HCEC 1CT (cell line): ENCODE data around the gene DOP1A.
"Not testable (repeated sequence)": the region's sequence is repeated elsewhere in the genome, so short reads cannot be mapped to it uniquely, and the experiment has no call there.

ENCODE experiments used
- DNase-seq: peaks from one replicate; pipeline ENCODE4 v3.0.0-alpha.2; 2017

DOP1A gene

GRCh38 chr6:83153883-83154521, 86.5 kb downstream of the DOP1A start:
- no peak for DNase-seq

DNA sequence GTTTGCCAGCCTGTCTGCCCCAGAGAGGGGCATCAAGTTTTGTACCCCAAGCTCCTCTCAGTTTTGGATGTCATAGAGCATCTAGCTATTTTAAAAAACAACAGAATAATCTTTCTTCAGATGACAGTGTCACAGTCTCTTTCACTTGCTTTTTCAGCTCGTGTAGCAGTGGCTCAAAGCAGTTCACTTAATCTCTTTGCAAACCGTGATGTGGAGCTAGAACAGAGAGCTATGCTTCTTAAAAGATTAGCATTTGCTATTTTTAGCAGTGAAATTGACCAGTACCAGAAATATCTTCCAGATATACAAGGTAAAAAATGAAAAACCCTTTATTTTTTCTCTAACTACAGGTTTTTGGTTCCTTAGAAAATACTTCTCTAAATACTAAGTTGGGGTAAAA, 88.3 kb downstream of the DOP1A start:
- DNase-seq = no peak

DNA sequence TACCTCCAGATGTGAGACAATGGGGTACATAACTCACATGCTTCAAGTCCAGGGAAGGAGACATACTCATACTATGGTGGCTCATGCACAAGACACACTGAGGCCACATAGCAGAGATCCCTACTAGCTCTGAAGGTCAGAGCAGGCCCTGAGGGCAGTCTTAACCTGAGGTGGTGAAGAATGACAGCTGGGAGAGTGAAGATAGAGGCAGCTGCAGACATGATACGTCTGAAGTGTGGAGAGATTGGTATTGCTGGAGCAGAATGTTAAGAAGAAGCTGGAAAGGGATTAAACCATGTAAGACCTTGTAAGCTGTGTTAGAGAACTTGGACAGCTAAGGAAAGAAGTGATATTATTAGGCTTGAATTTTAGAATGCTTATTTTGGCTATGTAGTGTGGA, 92.7 kb downstream of the DOP1A start:
- no peak for DNase-seq

DNA sequence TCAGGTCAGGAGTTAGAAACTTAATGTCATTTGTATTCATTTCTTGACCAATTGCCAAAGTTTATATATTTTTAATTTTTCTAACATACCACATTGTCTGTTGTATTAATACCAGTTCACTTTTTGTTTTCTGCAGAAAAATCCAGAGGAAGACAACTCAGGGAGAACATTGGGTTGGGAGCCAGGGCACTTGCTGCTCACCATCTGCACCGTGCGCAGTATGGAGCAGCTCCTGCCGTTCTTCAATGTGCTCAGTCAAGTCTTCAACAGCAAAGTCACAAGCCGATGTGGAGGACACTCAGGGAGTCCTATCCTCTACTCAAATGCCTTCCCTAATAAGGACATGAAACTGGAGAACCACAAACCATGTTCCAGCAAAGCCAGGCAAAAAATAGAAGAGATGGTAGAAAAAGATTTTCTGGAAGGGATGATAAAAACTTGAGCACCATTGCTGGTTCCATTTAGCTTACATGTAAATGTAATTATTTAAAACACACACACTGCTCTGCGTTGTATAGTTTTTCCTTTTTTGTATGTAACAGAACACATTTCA, 100.3 kb downstream of the DOP1A start:
- DNase-seq = no peak

DNA sequence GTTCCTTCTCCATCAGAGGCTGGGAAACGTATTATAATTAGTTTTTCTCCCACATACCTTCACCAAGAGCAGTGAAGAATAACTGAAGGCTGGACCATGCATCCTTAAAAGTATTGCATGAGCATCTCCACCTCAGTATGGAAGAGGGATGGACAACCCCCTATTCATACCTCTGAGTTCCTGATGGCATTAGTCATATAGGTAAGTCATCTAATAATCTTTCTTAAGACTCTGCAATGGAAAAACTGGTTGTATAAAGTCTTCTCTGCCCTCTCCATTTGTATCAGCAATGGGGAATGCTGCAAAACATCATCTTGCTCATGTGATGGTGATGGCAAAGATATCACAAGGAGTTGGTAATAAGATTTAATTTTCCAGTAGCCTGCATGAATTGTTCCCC, 101.1 kb downstream of the DOP1A start:
- no peak for DNase-seq

DNA sequence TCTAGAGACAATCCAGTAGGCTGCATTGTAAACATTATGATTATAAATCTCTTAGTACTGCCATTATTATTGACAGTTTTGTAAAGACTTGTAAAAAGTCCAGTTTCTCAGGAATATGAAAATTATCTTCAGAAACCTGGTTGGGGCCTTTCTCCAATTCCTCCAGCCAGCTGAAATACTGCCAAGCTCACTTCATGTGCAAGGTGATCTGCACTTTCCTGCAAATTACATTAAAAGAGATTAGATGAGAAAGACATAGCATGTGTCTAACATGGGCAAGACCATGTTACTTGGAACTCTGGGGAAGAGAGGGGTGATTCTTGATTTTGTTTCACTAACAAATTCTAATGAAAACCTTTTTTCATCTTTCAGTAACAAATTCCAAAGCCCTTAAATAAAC, 101.6 kb downstream of the DOP1A start:
- DNase-seq = no peak

DNA sequence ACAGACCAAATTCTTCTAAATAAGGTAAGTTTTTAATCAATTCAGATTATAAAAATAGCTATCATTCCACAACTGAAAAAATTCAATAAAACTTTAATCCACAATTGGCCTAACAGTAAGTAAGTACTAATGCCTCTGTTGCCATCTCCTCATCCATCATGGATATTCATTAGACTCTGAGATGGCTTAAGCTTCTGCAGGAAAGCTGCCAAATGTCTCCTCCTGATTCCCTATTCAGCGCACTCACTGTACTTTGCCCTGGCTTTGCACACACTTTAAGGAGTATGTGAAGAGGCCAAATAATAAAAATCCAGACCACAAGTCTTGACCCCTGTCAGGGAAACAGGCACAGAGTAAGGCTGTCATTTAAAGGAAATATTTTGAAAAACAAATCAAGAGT, 102.0 kb downstream of the DOP1A start:
- DNase-seq = no peak

DNA sequence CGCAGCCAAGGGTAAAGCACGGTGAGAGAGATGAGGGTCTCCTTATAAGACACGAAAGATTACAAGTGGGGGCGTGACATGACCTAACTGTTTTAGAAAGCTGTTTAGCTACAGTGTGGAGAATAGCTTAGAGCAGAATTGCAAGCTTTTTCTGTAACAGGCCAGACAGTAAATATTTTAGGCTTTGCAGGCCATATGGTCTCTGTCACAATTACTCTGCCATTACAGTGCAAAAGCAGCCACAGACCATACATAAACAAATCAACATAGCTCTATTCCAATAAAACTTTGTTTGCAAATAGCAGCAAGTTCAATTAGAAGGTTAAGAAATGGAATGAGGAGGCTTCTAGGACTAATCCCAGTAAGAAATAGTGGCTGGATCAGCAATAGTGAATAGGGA, 108.8 kb downstream of the DOP1A start:
- DNase-seq = no peak

GRCh38 chr6:83180426-83180950, 113.0 kb downstream of the DOP1A start:
- no peak for DNase-seq

- DNase-seq = no peak
These were observed 114.6 kb downstream of the DOP1A start for GRCh38 chr6:83182114-83182513.

GRCh38 chr6:83183082-83183828, 115.8 kb downstream of the DOP1A start:
- DNase-seq = peak; percentile 95

DNA sequence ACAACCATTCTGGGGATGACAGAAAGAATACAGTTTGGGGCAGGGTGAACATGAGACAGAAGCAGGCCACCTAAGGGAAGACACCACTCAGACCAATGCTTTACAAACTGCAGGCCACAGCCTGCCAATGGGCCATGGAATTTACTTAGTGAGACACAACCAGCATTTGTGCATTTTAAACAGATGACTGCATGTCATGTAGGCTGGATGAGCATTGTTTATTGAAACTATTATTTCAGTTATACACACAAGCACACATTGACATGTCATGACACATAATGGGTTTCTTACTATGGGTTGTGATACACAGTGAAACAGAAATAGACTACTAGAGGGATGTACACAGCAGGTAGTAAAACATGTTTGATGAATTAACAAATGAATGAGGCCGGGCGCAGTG, 117.6 kb downstream of the DOP1A start:
- DNase-seq = no peak

DNA sequence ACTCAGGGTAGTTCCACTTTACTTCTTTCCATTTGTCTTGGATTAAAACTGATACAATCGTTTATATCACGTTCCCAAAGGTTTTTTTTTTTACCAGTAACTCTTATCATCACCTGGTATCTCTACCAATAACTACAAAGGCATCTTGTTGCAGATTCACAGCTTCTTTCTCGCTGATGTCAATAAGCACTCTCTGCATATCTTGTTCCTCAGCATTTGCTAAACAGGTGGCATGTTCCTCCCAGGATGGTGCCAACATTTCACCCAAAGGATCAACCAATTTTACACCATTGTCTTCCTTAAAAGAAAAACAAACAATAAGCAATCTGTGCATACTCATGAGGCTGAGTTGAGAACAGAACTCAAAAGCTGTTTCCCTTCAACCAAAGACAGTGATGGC, 121.0 kb downstream of the DOP1A start:
- DNase-seq = no peak

DNA sequence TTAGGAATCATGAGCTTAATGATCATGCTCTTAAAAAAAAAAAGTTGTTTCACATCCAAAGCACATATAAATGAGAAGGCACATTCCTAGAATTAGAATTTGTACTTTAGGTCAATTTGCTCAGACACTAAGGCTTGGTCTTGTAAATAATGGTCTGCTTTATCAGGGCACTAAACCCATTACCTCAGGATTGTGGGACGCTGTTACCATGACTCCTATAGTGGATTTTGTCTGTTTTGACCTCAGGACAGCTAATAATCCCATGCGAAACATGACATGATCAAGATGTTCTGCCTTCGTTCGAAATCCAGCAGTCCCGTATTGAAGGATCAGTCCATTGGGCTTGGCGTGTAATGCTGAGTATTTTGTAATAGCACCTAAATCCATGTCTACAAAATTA, 123.2 kb downstream of the DOP1A start:
- no peak for DNase-seq

- not testable (repeated sequence) for DNase-seq
These were observed 124.5 kb downstream of the DOP1A start for GRCh38 chr6:83191974-83192373.

DNA sequence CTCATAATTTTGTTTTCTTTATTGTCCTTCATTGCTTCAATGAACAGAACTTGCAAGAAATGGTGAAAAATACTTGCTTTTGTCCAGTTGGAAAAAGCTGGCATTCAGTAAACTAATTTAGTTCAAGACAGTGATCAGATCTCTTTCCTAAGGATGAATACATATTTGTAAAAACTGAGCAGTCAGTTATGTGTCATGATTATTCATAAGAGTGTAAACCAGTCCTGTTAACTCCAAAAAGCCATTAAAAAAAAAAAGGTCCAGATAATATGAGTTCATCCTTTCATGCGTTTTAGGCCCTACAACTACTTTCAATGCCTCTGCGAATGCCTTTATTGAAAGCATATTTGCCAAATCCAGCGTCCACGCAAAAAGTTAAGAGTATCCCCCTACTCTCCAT, 125.0 kb downstream of the DOP1A start:
- peak; percentile 57 for DNase-seq

DNA sequence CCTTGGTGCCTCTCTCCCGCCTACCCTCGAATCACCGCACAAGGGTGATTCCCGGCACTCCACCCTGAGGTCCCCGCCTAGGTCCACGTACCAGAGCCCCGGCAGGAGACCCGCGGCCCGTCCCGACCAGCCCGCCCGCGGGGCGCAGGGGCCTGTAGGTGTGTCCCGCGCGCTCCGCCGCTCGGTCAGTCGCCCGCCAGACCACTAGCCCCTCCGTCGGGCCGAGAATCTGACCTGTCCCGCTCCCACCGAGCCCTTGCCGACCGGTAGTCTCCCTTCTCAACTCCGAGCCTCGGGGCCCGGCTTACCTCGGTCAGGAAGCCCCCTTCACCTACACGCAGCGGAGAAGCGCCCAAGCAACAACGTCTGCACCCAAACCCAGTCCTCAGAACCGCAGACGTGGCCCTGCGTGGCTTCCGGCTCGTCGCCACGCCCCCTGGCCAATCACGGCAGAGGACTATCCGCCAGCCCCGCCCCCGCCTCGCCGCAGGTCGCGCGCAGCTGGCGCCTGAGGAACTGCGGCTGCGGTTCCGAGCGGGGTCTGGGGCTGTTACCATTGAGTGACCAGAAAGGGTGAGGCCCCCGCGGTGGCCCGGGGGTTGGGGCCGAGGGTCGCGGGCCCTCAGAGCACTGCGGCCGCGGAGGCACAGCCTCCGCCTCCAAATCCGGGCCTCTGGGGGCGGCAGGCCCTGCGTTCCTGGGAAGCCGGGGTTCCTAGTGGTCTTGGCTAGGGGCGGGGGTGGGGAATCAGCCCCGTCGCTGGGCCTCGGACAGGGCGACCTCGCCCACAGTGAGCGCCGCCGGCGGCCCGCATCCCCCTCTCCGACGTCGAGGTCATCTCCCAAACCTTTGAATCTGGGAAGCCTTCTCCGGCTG, 125.6 kb downstream of the DOP1A start, which contains the start of the genes PGM3 and RWDD2A:
Gene PGM3 (minus strand): TSS at position 395 of the 876 bp plus-strand sequence. CDS start 2,253 bp downstream, outside the sequence.
Gene RWDD2A (plus strand): TSS at position 487 of the 876 bp plus-strand sequence. CDS start 1,095 bp downstream, outside the sequence.
- DNase-seq = peak; percentile 81

- peak; percentile 7 for DNase-seq
These were observed 126.5 kb downstream of the DOP1A start for GRCh38 chr6:83193747-83194566.

DNA sequence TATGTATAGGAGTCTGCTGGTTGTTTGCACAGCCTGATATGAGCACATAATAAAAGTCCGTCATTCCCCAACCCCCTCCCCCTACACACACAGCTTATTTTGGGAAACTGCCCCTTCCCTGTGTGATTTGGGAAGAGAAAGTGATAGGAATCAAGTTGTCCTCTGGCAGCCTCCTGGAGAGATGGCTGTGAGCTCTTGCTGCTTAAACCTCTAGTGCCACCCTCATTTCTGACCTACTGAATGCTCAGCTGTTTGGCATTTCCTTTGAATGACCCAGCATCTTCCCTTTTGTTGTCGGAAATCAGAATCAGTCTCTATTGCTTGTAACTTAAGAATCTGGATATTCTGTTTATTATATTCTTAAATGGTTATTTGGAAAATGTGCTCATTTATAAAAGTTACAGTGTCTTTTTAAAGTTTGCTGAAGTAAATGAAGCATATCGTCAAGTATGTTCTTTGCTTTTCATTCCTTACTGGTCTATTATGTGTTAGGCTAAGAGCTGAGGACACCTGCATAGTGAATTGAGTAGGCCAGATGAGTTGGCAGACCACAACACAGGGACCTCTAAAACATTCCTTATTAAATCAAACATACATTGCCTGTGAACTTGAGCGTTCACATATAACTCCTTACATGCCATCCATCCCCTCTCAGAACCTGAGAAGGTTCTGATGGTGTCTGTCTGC, 131.2 kb downstream of the DOP1A start:
- no peak for DNase-seq

GRCh38 chr6:83199173-83199862, 131.8 kb downstream of the DOP1A start:
- DNase-seq = no peak

DNA sequence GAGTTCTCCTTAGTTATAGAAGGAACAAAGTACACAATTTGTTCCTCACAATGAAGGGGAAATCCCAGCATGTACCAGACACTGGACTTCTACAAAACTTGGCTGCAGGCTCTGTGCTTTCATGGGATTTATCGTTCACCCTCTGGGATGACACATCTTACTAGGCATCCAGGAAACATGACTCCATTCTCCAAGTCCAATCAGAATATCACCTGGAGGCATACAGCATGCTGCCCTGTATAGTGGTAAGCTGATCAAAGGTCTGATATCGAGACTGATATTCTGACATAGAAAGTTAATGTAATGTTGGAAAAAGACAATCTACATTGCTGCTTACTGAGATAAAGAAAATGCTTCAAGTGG, 132.4 kb downstream of the DOP1A start:
- peak; percentile 58 for DNase-seq
